Measurements from ENCODE around the gene SCT. TPM values are rescaled to one million over a fixed set of nuclear protein-coding genes. Genes with fewer than 3 reads are reported as not detected.

Gene SCT
- total and polyA plus RNA-seq, 3 experiments from 2014 or later: not detected

- peaks cover 40% of the 10 kb centered on the region for H3K4me1 ChIP-seq (ENCODE audit: insufficient read depth, low read length)
- peak overlapping the region; percentile 81 for H3K4me3 ChIP-seq (ENCODE audit: low read length)
- CTCF ChIA-PET: interaction anchor here (1.0 kb wide), 1 partner anchor 145 kb away, joined by 4 read pairs; no protein-coding TSS in a partner anchor
- H3K4me3 Mint-ChIP-seq: peak overlapping the region; percentile 83 to 93 (median 87)
- H3K4me1 Mint-ChIP-seq: peaks cover 47 to 63% (median 52%) of the 10 kb centered on the region in 3 donors
- peaks cover 0 to 27% (median 2%) of the 10 kb centered on the region in 3 donors for H3K36me3 Mint-ChIP-seq
- peaks cover 10% of the 10 kb centered on the region for H3K36me3 ChIP-seq (ENCODE audit: insufficient read depth, low read length)
- H3K27me3 Mint-ChIP-seq: peaks cover 8% of the 10 kb centered on the region in 2 donors
- no peaks in the 10 kb centered on the region for H3K9me3 Mint-ChIP-seq
- H3K9me3 ChIP-seq (ENCODE audit: low read length): no peaks in the 10 kb centered on the region
- H3K27me3 ChIP-seq (ENCODE audit: insufficient read depth, low read length, poor library complexity, severe bottlenecking): no peaks in the 10 kb centered on the region
- DNase-seq: no peak
- POLR2A ChIA-PET: no interaction called here
- H3K27ac ChIP-seq (ENCODE audit: low read depth, low read length): peak overlapping the region; percentile 80
- peak overlapping the region; percentile 61 to 95 (median 86) for H3K27ac Mint-ChIP-seq
Observed at GRCh38 chr11:577611-577894, 49.4 kb downstream of the SCT start.

DNA sequence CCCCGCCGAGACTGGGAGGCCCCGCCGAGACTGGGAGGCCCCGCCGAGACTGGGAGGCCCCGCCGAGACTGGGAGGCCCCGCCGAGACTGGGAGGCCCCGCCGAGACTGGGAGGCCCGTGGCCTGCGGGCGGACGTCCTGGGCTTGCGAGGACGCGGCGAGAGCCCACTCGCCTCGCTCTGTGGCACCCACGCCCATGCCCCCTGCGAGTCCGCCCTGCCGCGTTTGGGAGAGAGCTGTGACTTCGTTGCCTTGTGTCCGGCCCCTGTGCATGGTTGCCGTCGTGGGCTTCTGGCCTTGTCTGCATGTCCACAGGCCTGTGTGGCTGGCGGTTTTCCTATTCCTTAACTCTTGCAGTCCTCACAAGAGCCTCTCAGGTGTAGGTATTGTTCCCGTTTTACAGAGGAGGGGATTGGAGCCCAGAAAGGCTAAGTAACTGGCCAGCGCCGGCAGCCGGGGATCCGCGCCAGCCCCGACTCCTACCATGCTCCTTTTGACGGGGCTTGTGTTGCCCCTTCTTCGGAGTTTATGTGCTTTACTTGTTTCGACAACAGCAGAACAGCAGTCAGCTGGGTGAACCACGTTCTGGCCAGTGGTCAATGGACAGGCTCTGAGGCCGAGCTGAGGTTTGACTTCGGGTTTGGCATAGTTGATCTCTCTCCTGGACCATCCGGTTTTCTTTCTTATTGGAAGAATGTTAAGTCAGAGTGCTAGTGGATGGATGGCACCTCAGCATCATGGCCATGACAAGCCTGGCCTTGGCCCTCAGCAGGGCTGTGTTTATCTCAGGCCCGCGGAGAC is 50.0 kb downstream of the SCT start:
- Histone ChIP-seq H3K27ac (ENCODE audit: low read depth, low read length) (peak overlapping the region; percentile 80), H3K27me3 (ENCODE audit: insufficient read depth, low read length, poor library complexity, severe bottlenecking) (no peaks in the 10 kb centered on the region), H3K9me3 (ENCODE audit: low read length) (no peaks in the 10 kb centered on the region), H3K4me1 (ENCODE audit: insufficient read depth, low read length) (peaks cover 40% of the 10 kb centered on the region), H3K36me3 (ENCODE audit: insufficient read depth, low read length) (peaks cover 7% of the 10 kb centered on the region), H3K4me3 (ENCODE audit: low read length) (peak overlapping the region; percentile 81)
- Mint-ChIP-seq H3K9me3 (no peaks in the 10 kb centered on the region), H3K27me3 (peaks cover 8% of the 10 kb centered on the region in 2 donors), H3K27ac (peak overlapping the region; percentile 61 to 95 (median 86)), H3K36me3 (peaks cover 0 to 23% (median 2%) of the 10 kb centered on the region in 3 donors), H3K4me1 (peaks cover 47 to 63% (median 52%) of the 10 kb centered on the region in 3 donors), H3K4me3 (peak overlapping the region; percentile 83 to 93 (median 87))
- ChIA-PET POLR2A (interaction anchor here (1.3 to 1.4 kb wide), 2 partner anchors 41 to 370 kb away, joined by 7 to 16 read pairs; partner anchors contain the start of genes BET1L, HRAS, LRRC56 and RIC8A), CTCF (interaction anchor here (1.0 kb wide), 1 partner anchor 146 kb away, joined by 4 read pairs; no protein-coding TSS in a partner anchor)
- DNase-seq: peak in 1 of 5 donors; percentile 27

Other genes with a start within 250 kb of the SCT start
- gene PKP3, start 233.0 kb downstream of the SCT start, total RNA-seq: not detected
- gene PKP3, start 233.0 kb downstream of the SCT start, polyA plus RNA-seq: 1.1 TPM
- 10 to 100 TPM; 54.2 to 59.4 TPM for gene SIGIRR, start 212.2 kb downstream of the SCT start, total RNA-seq
- 267 TPM for gene SIGIRR, start 212.2 kb downstream of the SCT start, polyA plus RNA-seq
- 10 to 100 TPM; 25.3 to 26.4 TPM for gene ANO9, start 185.2 kb downstream of the SCT start, total RNA-seq
- gene ANO9, start 185.2 kb downstream of the SCT start, polyA plus RNA-seq: 12.2 TPM
- gene PTDSS2, start 176.9 kb downstream of the SCT start, total RNA-seq: 10 to 100 TPM; 26.2 to 28.4 TPM
- gene PTDSS2, start 176.9 kb downstream of the SCT start, polyA plus RNA-seq: 11.5 TPM
- gene RNH1, start 119.9 kb downstream of the SCT start, total RNA-seq: 100 to 1,000 TPM; 118 to 125 TPM
- 183 TPM for gene RNH1, start 119.9 kb downstream of the SCT start, polyA plus RNA-seq
- gene HRAS, start 91.6 kb downstream of the SCT start, total RNA-seq: 10 to 100 TPM; 86.9 to 91.5 TPM
- gene HRAS, start 91.6 kb downstream of the SCT start, polyA plus RNA-seq: 22.5 TPM
- gene LRRC56, start 89.7 kb downstream of the SCT start, total RNA-seq: 1 to 10 TPM; 1.8 to 2.1 TPM
- 0.81 TPM for gene LRRC56, start 89.7 kb downstream of the SCT start, polyA plus RNA-seq
- gene LMNTD2, start 66.4 kb downstream of the SCT start, total RNA-seq: 1 to 10 TPM; 1.2 to 2.4 TPM
- gene LMNTD2, start 66.4 kb downstream of the SCT start, polyA plus RNA-seq: 1.1 TPM
- 10 to 100 TPM; 20.4 to 20.7 TPM for gene RASSF7, start 66.2 kb downstream of the SCT start, total RNA-seq
- 39.7 TPM for gene RASSF7, start 66.2 kb downstream of the SCT start, polyA plus RNA-seq
- gene PHRF1, start 50.7 kb downstream of the SCT start, total RNA-seq: 10 to 100 TPM; 47.3 to 49.8 TPM
- 17.7 TPM for gene PHRF1, start 50.7 kb downstream of the SCT start, polyA plus RNA-seq
- gene IRF7, start 11.2 kb downstream of the SCT start, total RNA-seq: 10 to 100 TPM; 16.4 to 18.0 TPM
- 38.6 TPM for gene IRF7, start 11.2 kb downstream of the SCT start, polyA plus RNA-seq
- not detected for gene CDHR5, start 2.2 kb downstream of the SCT start, total RNA-seq
- not detected for gene CDHR5, start 2.2 kb downstream of the SCT start, polyA plus RNA-seq
- under 1 TPM; 0.22 to 0.31 TPM for gene DRD4, start 10.1 kb upstream of the SCT start, total RNA-seq
- gene DRD4, start 10.1 kb upstream of the SCT start, polyA plus RNA-seq: not detected
- gene DEAF1, start 68.0 kb upstream of the SCT start, total RNA-seq: 10 to 100 TPM; 52.1 to 54.6 TPM
- gene DEAF1, start 68.0 kb upstream of the SCT start, polyA plus RNA-seq: 36.3 TPM
- 10 to 100 TPM; 10.3 to 13.4 TPM for gene TMEM80, start 68.6 kb upstream of the SCT start, total RNA-seq
- gene TMEM80, start 68.6 kb upstream of the SCT start, polyA plus RNA-seq: 27.8 TPM
- gene EPS8L2, start 79.0 kb upstream of the SCT start, total RNA-seq: 1 to 10 TPM; 7.0 to 7.8 TPM
- 22.9 TPM for gene EPS8L2, start 79.0 kb upstream of the SCT start, polyA plus RNA-seq
- 100 to 1,000 TPM; 245 to 246 TPM for gene TALDO1, start 120.3 kb upstream of the SCT start, total RNA-seq
- 184 TPM for gene TALDO1, start 120.3 kb upstream of the SCT start, polyA plus RNA-seq
- 10 to 100 TPM; 53.0 to 56.3 TPM for gene GATD1, start 150.3 kb upstream of the SCT start, total RNA-seq
- gene GATD1, start 150.3 kb upstream of the SCT start, polyA plus RNA-seq: 12.9 TPM
- 1 to 10 TPM; 2.1 to 2.6 TPM for gene CEND1, start 162.9 kb upstream of the SCT start, total RNA-seq
- 0.13 TPM for gene CEND1, start 162.9 kb upstream of the SCT start, polyA plus RNA-seq
- gene SLC25A22, start 171.1 kb upstream of the SCT start, total RNA-seq: 10 to 100 TPM; 73.6 to 77.0 TPM
- 14.1 TPM for gene SLC25A22, start 171.1 kb upstream of the SCT start, polyA plus RNA-seq
- gene PIDD1, start 178.1 kb upstream of the SCT start, total RNA-seq: 10 to 100 TPM; 30.5 to 34.5 TPM
- 4.6 TPM for gene PIDD1, start 178.1 kb upstream of the SCT start, polyA plus RNA-seq
- 1,000 to 10,000 TPM; 2,769 to 2,922 TPM for gene RPLP2, start 182.8 kb upstream of the SCT start, total RNA-seq
- gene RPLP2, start 182.8 kb upstream of the SCT start, polyA plus RNA-seq: 3,158 TPM
- gene PNPLA2, start 191.7 kb upstream of the SCT start, total RNA-seq: 10 to 100 TPM; 49.8 to 53.0 TPM
- gene PNPLA2, start 191.7 kb upstream of the SCT start, polyA plus RNA-seq: 41.5 TPM
- gene CRACR2B, start 200.7 kb upstream of the SCT start, total RNA-seq: 1 to 10 TPM; 2.4 to 3.6 TPM
- not detected for gene CRACR2B, start 200.7 kb upstream of the SCT start, polyA plus RNA-seq
- gene CD151, start 205.8 kb upstream of the SCT start, total RNA-seq: 10 to 100 TPM; 61.2 to 65.5 TPM
- 19.6 TPM for gene CD151, start 205.8 kb upstream of the SCT start, polyA plus RNA-seq
- 100 to 1,000 TPM; 178 to 182 TPM for gene POLR2L, start 215.3 kb upstream of the SCT start, total RNA-seq
- gene POLR2L, start 215.3 kb upstream of the SCT start, polyA plus RNA-seq: 114 TPM
- gene TSPAN4, start 215.7 kb upstream of the SCT start, total RNA-seq: 1 to 10 TPM; 8.8 to 9.4 TPM
- gene TSPAN4, start 215.7 kb upstream of the SCT start, polyA plus RNA-seq: 4.4 TPM

Measured in CD8-positive, alpha-beta memory T cell (primary cell).